Daoy (cell line): Measurements from ENCODE around the gene C16orf96. TPM values are rescaled to one million over a fixed set of nuclear protein-coding genes. Genes with fewer than 3 reads are reported as not detected.
A peak's percentile ranks its signal among the peaks of the same experiment; 100 is the strongest.

ENCODE experiments used
- DNase-seq: peaks from one replicate; pipeline ENCODE4 v3.0.0-alpha.2; 2015; ENCODE audit warnings: low read depth
- total RNA-seq: library from RNA; depleted of rRNA; stranded (reverse); fragments of >200 nt; shearing (Covaris generic); gene quantifications from 2 replicates; pipeline ENCODE4 v1.2.3, GENCODE V29; 2014

Gene C16orf96
- total RNA-seq, 1 experiment from 2014 or later: not detected

DNA sequence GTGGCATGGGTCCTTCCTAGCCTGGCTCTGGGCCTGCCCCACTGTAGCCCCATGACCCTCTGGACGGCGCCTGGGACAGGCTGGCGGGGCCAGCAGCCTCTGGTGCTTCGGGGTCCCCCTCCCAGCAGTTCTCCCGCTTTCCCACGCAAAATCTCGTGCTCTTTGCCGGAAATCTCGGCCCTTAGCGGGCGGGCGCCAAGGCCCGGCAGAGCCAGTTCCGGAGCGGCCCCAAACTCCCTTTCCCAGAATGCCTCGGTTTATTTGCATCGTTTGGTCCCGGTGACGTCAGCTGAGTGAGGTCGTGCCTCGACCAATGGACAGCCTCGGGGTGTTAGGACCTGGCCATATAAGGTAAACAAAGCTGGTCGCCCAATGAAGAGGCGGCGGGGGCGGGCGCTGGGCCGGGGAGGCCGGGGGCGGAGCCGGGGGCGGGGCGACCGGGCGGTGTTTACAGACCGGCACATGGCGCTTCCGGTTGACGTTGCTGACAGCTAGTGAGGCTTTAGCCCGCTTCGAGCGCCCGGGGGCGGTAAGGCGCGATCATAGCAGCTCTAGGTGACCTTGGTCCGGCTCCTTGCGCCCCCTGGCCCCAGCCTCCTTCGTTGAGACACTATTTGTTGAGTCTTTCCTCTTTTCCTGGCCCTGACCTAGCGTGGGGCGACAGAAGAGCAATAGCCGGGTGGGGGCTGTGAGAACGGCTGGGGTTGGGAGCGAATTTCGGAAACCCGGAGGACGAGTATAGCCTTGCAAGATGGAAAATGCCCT lies 60.1 kb downstream of the C16orf96 start:
- DNase-seq: peak; percentile 99

DNA sequence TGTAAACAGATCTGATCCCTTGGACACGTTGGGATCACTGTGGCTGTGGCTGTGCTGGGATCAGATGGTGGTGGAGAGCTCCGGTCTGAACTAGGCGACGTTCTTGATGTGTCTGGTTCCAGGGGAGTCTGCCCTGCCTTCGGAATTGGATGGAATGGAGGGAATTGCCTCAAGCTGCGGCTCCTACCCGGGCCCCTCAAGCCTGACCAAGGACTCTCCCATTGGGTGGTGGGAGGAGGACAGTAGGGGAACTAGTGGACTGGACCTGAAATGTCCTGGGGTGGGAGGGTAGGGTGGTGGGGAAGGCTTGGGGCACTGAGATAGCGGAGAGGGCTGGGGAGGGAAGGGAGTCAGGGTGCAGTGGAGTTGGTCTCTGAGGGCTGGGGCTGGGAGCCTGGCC lies 61.7 kb downstream of the C16orf96 start:
- DNase-seq: no peak

DNA sequence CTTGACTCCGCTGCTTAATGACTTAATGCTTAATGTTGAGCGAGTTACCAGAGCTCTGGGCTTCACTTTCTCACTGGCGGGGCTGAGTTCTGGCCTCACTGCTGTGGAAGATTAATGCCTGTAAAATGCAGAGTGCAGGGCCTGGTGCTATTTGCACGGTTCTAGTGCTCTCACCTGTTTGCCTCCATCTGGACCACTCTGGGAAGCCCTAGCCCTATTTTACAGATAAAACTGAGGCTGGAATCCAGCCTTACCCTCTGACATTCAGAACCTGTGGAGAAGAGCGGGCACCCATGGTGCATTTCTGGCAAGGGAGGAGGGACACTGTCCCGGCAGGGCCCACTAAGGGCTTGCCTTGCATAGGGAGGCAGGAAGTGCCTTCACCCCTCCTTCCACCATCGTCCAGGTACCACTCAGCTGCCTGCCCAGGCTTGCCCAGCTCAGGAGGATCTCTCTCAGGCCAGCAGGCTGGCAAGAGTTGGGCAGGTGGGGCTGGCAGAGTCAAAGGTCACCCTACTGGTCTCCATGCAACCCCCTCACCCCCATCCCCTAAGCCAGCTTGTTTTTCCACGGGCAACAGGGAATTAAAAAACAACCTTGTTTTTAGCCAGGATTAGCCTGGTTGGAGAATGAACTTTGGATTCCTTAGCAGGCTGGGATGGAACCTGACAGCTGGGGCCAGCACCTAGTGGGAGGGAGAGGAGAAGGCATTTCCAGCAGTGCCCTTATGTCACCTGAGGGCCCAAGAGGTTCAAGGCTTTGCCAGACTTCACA lies 62.7 kb downstream of the C16orf96 start:
- DNase-seq: no peak

- no peak for DNase-seq
Measured at GRCh38 chr16:4623593-4623992, 67.5 kb downstream of the C16orf96 start.

GRCh38 chr16:4624015-4624826 lies 68.1 kb downstream of the C16orf96 start, which contains the start of gene MGRN1:
Gene MGRN1 (plus strand): TSS chr16:4624826. CDS start chr16:4624961, 135 bp downstream.
- peak; percentile 94 for DNase-seq

DNA sequence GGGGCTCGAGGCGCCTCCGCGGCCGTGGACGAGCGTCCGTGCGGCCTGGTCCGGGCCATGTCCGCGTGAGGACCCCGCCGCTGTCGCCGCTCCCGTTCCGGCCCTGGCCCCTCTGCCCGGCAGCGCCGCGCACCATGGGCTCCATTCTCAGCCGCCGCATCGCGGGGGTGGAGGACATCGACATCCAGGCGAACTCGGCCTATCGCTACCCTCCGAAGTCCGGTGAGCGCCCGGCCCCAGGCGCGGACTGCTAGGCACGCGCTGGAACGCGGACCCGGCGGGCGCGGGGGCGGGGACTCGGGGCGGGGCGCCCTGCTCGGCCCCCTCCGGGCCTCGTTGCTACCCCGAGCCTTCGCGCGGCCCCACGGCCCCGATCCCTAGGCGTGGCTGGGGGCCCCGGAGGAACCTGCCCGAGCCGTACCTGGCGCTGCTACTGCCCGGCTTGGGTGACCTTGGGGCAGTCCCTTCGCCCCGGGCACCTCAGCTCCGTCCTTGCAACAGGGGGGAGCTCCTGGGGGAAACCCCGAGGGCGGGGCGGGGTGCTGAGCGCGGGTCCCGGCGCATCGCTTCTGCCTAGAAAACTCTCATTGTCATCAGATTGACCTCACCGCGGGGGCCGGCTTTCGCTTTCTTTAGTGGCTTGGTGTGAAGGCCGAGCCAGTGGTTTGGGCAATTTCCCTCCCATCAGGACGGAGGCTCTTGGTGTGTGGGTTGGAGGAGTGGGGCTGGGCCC lies 68.9 kb downstream of the C16orf96 start:
- DNase-seq: peak; percentile 55

DNA sequence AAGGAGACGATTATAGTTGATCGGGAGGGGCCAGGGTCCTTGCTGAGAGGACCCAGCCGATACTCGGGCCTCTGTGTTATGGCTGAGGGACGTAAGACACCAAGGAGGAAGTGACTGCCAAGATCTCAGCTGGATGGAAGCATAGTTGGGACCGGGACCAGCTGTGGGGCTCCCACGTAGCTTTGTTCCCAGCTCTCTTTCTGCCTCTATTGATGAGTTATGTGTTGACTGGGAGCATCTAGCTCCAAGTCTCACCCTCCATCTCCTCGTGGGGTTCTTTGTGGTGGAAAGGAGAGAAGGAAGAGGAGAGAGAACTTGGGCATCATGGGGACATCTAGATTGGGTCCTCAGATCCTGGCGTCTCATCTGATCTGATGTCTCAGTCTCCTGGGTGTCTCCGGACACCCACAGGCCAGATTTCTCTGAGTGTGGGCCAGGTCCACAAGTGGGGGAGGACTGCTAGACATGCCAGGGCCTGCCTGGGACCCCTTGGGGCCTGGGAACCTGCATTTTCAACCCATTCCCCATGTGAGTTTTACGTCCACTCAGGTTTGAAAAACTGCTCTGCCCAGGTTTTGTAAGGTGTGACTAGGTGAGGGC lies 69.5 kb downstream of the C16orf96 start:
- DNase-seq: no peak

GRCh38 chr16:4626396-4626795 lies 70.3 kb downstream of the C16orf96 start:
- DNase-seq: no peak

- DNase-seq: no peak
Measured at GRCh38 chr16:4628283-4628682, 72.1 kb downstream of the C16orf96 start.

DNA sequence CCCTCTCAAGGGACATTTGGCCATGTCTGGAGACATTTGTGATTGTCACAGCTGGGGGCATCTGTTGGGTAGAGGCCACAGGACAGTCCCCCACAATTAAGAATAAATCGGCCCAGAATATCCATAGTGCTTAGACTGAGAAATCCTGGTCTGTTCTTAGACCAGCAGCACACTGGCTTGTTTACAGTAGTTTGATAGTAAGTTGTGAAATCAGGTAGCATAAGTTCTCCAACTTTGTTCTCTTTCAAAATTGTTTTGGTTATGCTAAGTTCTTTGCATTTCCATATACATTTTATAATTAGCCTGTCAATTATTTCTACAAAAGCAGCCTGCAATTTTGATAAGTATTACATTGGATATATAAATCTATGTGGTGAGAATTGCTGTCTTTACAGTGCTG lies 75.3 kb downstream of the C16orf96 start:
- no peak for DNase-seq

DNA sequence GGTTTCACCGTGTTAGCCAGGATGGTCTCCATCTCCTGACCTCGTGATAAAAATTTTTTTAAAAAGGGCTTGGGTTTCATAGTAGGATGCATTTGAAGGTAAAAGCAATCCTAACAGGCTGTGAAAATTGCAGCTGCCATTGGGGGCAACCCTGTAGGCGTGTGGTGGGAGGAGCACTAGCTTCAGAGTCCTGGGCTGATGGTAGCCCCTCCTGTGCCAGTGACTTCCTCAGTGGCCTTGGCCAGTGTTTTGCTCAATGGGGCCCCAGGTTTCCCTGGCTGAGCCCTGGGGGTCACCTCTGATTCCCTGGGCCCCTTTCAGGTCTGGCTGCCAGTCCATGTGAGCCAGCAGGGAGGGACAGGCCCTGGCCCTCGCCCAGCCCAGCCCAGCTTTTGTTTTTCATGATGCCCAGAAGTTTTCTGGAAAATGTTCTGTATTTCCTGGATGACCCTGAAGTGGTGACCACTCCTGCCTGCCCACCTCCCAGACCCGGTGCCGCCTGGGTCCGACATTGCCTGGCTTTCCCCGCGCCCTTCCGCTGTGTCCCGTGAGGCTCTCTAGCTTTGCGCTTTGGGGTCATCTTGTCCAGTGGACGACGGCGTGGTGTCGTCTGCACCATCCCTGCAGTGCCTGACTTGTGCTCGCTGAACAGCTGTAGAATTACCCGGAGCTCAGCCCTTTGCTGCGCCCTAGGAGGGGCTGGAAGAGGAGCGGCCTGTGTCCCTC lies 77.9 kb downstream of the C16orf96 start:
- DNase-seq: no peak

DNA sequence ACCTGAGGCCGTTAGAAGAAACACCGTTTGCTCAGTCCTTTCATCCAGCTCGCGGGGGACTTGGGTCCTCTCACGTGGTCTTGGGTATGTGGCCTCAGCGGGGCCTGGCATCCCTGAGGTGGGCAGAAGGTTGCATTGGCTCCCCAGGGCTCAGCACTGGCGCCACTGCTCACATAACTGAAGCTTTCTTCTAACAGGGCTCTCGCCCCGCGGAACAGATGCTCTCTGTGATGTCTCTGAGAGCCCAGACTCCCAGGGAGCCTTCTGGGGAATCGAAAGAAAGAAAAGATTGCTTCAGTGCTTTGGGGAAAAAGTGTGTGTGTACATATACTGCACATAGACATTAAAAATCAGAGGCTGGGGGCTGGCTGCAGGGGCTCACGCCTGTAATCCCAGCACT lies 78.6 kb downstream of the C16orf96 start:
- no peak for DNase-seq

DNA sequence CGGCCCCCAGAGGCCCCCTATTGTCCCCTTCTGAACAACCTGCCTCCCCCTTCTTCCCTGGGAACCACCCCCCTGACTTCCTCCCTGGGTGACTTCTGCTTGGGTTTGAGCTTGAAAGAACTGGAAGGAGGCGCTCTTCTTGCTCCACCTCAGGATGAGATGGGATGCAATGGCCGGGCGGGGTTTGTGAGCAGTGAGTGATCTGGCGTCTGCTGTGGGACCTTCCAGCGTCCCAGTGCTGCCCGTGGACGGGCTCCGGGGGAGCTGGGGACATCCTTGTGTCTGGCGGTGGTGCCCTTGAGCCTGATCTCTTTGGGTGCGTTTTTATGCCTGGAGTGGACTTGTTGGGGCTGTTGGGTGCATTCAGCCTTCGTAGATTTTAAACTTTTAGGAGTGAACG lies 80.1 kb downstream of the C16orf96 start:
- DNase-seq: no peak

- no peak for DNase-seq
Measured at GRCh38 chr16:4637501-4638166, 81.5 kb downstream of the C16orf96 start.

DNA sequence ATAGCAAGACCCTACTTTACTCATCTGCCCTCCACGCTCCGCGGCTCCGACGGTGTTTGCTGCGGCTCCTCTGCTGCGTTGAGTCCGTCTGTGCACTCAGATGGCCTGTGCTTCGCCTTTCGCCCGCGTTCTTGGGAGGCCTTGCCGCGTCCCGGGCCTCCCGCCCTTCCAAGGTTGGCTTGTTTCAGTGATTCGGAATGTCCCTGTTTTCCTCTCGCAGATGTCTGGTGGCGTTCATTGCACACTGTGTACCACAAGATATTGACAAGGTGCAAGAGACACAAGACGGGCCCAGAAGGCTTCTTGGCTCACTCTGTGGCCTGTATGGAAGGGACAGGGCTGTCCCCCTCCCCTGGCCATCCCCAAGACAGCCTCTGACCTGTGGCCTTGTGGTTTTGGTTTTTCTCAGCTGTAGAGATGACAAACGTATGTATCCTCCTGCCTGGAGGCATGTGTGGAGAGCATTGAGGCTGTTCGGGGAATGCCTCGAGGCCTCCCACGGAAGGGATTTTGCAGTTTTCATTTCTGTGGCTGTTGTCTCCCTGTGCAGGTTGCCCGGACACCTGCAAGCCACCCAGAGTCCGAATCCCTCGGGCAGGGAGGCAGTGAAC lies 83.9 kb downstream of the C16orf96 start:
- no peak for DNase-seq

DNA sequence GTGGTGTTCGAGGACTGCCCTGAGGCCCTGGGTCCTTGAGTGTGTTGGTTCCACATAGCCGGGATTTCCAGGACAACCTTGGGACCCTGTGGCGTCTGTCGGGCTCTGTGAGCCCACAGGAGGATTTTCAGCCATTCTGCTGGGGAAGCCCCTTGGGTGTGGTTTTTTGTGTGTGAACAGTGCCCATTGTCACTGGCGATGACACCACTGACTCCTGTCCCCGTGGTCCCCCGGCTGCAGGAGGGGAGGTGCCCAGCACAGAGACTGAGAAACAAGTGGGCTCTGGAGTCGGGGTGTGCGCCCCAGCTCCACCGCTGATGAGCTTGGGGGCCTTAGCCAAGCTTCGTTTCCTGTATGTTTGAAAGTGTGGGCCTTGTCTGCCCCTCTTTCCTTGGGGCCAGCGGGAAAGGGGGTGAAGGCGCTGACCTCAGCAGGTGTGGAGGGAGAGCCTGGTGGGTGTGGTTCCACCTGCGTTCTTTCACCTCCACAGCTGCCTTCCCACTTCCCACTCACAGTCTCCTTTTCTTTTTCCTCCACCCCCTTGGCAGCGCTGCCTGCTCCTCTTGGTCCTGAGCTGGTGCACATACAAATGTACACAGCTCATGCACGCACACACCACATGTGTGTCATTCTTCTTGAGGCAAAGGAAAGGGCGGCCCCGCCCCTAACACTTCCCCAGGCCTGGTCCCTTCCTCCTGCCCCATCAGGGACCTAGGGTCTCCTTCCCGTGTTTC lies 84.6 kb downstream of the C16orf96 start:
- no peak for DNase-seq

GRCh38 chr16:4641306-4641687 lies 85.2 kb downstream of the C16orf96 start:
- DNase-seq: no peak

GRCh38 chr16:4641895-4642294 lies 85.8 kb downstream of the C16orf96 start:
- no peak for DNase-seq
